Vagina (tissue), 2 donors: Measurements from ENCODE around the gene GRM2.

Experiments
- CTCF ChIP-seq, 3 experiments: fragments of 450-650 bp in 2 of 3; fragments of 200-600 bp in 1 of 3; sonication (generic) in 1 of 3; IDR thresholded peaks; one replicate each; pipeline ENCODE4 v1.5.1; 2017 to 2019; ENCODE audit warnings: antibody characterized with exemption in 3 of 3, mild to moderate bottlenecking in 2 of 3, moderate library complexity in 2 of 3
- POLR2A ChIP-seq, 2 donors: fragments of 450-650 bp; IDR thresholded peaks; one replicate each; pipeline ENCODE4 v1.6.1; 2017; ENCODE audit warnings: antibody characterized with exemption in 2 of 2, mild to moderate bottlenecking in 2 of 2, moderate library complexity in 2 of 2

- TF ChIP-seq POLR2A (IDR thresholded peaks at IDR 0.05): no peak
- TF ChIP-seq CTCF (IDR thresholded peaks at IDR 0.05): no peak
Observed at GRCh38 chr3:51678641-51679040, 28.2 kb upstream of the GRM2 start.
